ENCODE data around the gene SDHB. TPM values are rescaled to one million over a fixed set of nuclear protein-coding genes. Genes with fewer than 3 reads are reported as not detected.
"Not testable (repeated sequence)": the region's sequence is repeated elsewhere in the genome, so short reads cannot be mapped to it uniquely, and the experiment has no call there.

SDHB gene
- total RNA-seq, 2 experiments from 2014 or later: 72.4 to 74.7 TPM

DNA sequence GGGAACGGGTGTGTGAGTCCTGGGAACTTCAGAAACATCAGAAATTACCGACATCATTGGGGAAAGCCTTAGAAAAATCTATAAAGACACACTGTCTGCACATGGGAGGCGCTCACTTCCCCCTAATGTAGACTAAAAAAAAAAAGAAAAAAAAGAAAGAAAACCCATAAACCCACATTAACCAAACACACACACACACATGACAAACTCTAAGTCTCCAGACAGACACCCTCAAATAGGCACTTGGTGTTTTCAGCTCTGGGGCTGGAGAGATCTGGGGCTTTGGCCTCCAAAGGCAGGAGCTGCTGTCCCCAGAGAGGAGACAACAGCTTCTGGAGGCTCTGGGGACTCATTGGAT is 13.2 kb upstream of the SDHB start:
- Mint-ChIP-seq H3K27me3 (no peaks in the 10 kb centered on the region), H3K36me3 (no peaks in the 10 kb centered on the region), H3K9me3 (peaks cover 1% of the 10 kb centered on the region), H3K4me3 (no peak overlapping the region), H3K27ac (no peak overlapping the region), H3K4me1 (peaks cover 10% of the 10 kb centered on the region)
- DNase-seq (no peak), ATAC-seq (ENCODE audit: low read depth) (no peak)
- POLR2A ChIA-PET: no interaction called here

DNA sequence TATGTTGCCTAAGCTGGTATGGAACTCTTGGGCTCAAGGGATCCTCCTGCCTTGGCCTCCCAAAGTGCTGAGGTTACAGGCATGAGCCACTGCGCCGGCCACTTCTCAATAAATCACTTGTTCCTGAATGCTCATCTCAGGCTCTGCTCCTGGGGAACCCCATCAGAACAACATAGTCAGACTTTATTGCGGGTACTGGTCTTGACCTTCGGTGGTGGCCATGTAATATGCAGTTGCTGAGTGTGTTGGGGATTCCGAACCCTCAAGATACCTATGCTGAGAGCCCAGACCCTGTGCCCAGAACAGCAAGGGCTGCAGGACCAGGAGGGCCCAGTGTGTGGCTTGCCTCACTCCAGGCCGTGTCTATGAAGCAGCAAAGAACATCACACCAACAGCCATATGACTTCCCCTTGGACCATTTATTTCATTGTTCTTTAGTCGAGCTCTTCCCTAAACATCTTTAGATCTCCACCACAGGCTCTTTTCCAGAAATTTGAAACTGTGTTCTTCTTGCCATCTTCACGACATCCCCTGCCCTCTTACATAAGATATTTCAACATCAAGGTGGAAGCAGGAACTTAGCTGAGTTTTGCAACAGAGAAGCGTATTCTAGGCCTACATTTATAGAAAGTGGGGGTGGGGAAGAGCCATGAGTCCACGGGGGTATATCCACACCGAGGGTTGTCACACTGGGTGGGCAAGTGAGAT is 12.7 kb upstream of the SDHB start:
- ATAC-seq (ENCODE audit: low read depth) (no peak), DNase-seq (no peak)
- POLR2A ChIA-PET: interaction anchor here (0.6 kb wide), 1 partner anchor 15 kb away, joined by 3 read pairs; no protein-coding TSS in a partner anchor
- Mint-ChIP-seq H3K27me3 (no peaks in the 10 kb centered on the region), H3K36me3 (no peaks in the 10 kb centered on the region), H3K4me1 (peaks cover 10% of the 10 kb centered on the region), H3K27ac (no peak overlapping the region), H3K4me3 (no peak overlapping the region), H3K9me3 (peaks cover 1% of the 10 kb centered on the region)

- Mint-ChIP-seq H3K36me3 (no peaks in the 10 kb centered on the region), H3K4me3 (no peak overlapping the region), H3K27me3 (no peaks in the 10 kb centered on the region), H3K9me3 (peaks cover 1% of the 10 kb centered on the region), H3K4me1 (peaks cover 10% of the 10 kb centered on the region), H3K27ac (no peak overlapping the region)
- DNase-seq: no peak
- POLR2A ChIA-PET: interaction anchor here (0.6 kb wide), 1 partner anchor 14 kb away, joined by 3 read pairs; no protein-coding TSS in a partner anchor
- ATAC-seq (ENCODE audit: low read depth): no peak
Observed at GRCh38 chr1:17065666-17066065, 11.8 kb upstream of the SDHB start.

- not testable (repeated sequence) for H3K36me3 Mint-ChIP-seq, H3K27ac Mint-ChIP-seq, H3K4me3 Mint-ChIP-seq, H3K9me3 Mint-ChIP-seq, DNase-seq, H3K4me1 Mint-ChIP-seq, H3K27me3 Mint-ChIP-seq
- POLR2A ChIA-PET: interaction anchor here (0.6 kb wide), 1 partner anchor 8 kb away, joined by 3 read pairs; no protein-coding TSS in a partner anchor
- peak; percentile 38 for ATAC-seq (ENCODE audit: low read depth)
Observed at GRCh38 chr1:17062751-17063150, 8.9 kb upstream of the SDHB start.

DNA sequence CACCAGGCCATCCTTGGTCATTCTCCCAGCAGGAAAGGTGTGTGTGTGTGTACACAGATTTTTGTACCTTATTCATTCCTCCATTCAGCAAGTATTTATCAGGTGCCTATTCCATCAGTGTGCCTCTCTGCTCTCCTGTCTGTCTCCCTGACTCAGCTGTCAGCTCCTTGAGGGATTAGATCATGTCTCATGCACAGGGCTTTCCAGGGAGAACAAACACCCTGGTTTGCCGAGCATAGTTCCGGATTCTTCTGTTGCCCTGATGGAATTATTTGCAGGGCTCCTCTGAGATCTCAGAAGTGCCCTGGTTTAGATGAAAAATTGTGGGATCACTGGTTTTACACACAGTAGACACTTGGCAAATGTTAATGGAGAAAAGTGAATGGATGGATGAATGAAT is 8.1 kb upstream of the SDHB start:
- ATAC-seq (ENCODE audit: low read depth): no peak
- Mint-ChIP-seq H3K27ac (no peak overlapping the region), H3K4me1 (peaks cover 9% of the 10 kb centered on the region), H3K36me3 (no peaks in the 10 kb centered on the region), H3K27me3 (peaks cover 9% of the 10 kb centered on the region), H3K4me3 (no peak overlapping the region), H3K9me3 (peaks cover 1% of the 10 kb centered on the region)
- POLR2A ChIA-PET: no interaction called here
- no peak for DNase-seq

DNA sequence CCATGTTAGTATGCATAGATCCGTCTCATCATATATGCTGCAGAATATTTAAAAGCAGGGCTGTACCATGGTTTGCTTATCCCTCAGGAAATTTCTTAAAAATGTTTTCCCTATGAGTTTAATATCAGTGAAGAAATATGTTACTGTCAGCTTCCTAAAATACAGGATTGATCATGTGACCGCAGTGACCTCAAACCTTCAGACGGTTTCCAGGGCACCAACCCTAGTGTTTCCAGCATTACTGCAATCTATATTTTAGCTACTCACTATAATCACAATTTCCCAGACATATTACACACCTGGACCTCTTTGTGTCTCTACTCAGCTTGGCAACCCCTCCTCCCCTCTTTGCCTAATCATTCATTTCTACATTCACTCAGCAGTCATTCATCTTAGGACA is 7.7 kb upstream of the SDHB start:
- no peak for DNase-seq
- POLR2A ChIA-PET: no interaction called here
- Mint-ChIP-seq H3K4me3 (no peak overlapping the region), H3K4me1 (peaks cover 6% of the 10 kb centered on the region), H3K36me3 (no peaks in the 10 kb centered on the region), H3K9me3 (peaks cover 1% of the 10 kb centered on the region), H3K27ac (no peak overlapping the region), H3K27me3 (peaks cover 9% of the 10 kb centered on the region)
- no peak for ATAC-seq (ENCODE audit: low read depth)

- Mint-ChIP-seq H3K27me3 (peaks cover 9% of the 10 kb centered on the region), H3K27ac (no peak overlapping the region), H3K9me3 (peaks cover 1% of the 10 kb centered on the region), H3K36me3 (no peaks in the 10 kb centered on the region), H3K4me3 (no peak overlapping the region), H3K4me1 (peaks cover 6% of the 10 kb centered on the region)
- POLR2A ChIA-PET: no interaction called here
- no peak for ATAC-seq (ENCODE audit: low read depth)
- no peak for DNase-seq
Observed at GRCh38 chr1:17060306-17060749, 6.5 kb upstream of the SDHB start.

DNA sequence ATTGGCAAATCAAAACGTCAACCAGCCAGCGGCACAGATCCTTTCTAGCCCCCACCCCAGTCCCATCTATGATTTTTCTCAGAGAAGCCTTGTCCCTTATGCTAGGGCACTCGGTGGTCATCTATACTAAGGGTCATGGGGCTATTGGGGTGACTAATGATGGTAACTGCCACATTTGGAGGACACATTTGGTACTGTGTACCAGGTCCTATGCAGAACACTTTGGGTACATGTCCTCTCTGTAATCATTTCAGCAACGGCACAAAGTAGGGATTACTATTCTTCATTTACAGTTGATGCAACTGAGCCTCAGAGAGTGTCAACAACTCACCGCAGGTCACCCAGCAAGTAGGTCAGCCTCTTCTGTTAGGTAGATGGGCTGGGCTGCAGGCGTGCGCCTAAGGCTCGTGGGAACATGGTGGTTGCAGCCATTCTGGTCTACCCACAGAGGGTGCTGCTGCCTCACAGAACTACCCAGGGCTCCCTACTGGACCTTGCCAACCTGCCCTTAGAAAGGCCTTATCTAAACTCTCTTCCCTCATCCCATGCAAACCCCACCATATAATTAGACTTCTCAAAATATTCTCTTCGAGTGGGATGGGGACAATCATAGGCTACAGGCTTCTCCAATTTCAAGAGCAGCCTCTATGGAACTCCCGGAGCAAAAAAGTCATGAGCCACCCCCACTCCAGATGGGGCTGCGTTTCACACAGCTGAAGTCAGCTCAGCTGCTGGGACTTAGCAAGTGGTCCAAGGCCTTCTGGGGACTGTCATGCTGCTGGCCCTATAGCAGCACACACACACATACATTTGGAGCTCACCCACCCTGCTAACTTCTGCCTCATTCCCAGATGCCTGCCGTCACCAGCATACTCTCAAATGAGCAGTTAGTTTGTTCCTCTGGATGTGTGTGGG is 5.8 kb upstream of the SDHB start:
- H3K4me3 Mint-ChIP-seq: no peak overlapping the region
- ATAC-seq (ENCODE audit: low read depth) (peak; percentile 82), DNase-seq (peak; percentile 52)
- H3K36me3 Mint-ChIP-seq: no peaks in the 10 kb centered on the region
- POLR2A ChIA-PET: no interaction called here
- H3K27me3 Mint-ChIP-seq: peaks cover 9% of the 10 kb centered on the region
- peaks cover 6% of the 10 kb centered on the region for H3K4me1 Mint-ChIP-seq
- peaks cover 1% of the 10 kb centered on the region for H3K9me3 Mint-ChIP-seq
- no peak overlapping the region for H3K27ac Mint-ChIP-seq

GRCh38 chr1:17056551-17056950 is 2.7 kb upstream of the SDHB start:
- ATAC-seq (ENCODE audit: low read depth) (no peak), DNase-seq (no peak)
- Mint-ChIP-seq H3K27me3 (peaks cover 9% of the 10 kb centered on the region), H3K9me3 (no peaks in the 10 kb centered on the region), H3K36me3 (no peaks in the 10 kb centered on the region), H3K4me3 (no peak overlapping the region), H3K27ac (no peak overlapping the region), H3K4me1 (peaks cover 11% of the 10 kb centered on the region)
- POLR2A ChIA-PET: interaction anchor here (0.7 kb wide), 1 partner anchor 153 kb away, joined by 3 read pairs; no protein-coding TSS in a partner anchor

GRCh38 chr1:17055801-17056200 is 2.0 kb upstream of the SDHB start:
- Mint-ChIP-seq H3K4me1 (peaks cover 16% of the 10 kb centered on the region), H3K9me3 (no peaks in the 10 kb centered on the region), H3K36me3 (no peaks in the 10 kb centered on the region), H3K4me3 (no peak overlapping the region), H3K27me3 (peaks cover 9% of the 10 kb centered on the region), H3K27ac (no peak overlapping the region)
- ATAC-seq (ENCODE audit: low read depth) (no peak), DNase-seq (no peak)
- POLR2A ChIA-PET: no interaction called here

- peak overlapping the region; percentile 96 for H3K27ac Mint-ChIP-seq
- DNase-seq (no peak), ATAC-seq (ENCODE audit: low read depth) (no peak)
- H3K9me3 Mint-ChIP-seq: no peaks in the 10 kb centered on the region
- POLR2A ChIA-PET: interaction anchor here (0.6 kb wide), 1 partner anchor 850 kb away, joined by 3 read pairs; no protein-coding TSS in a partner anchor
- peaks cover 16% of the 10 kb centered on the region for H3K4me1 Mint-ChIP-seq
- H3K27me3 Mint-ChIP-seq: peaks cover 3% of the 10 kb centered on the region
- peak overlapping the region; percentile 97 for H3K4me3 Mint-ChIP-seq
- no peaks in the 10 kb centered on the region for H3K36me3 Mint-ChIP-seq
Observed at GRCh38 chr1:17053086-17053684, 647 bp downstream of the SDHB start.

DNA sequence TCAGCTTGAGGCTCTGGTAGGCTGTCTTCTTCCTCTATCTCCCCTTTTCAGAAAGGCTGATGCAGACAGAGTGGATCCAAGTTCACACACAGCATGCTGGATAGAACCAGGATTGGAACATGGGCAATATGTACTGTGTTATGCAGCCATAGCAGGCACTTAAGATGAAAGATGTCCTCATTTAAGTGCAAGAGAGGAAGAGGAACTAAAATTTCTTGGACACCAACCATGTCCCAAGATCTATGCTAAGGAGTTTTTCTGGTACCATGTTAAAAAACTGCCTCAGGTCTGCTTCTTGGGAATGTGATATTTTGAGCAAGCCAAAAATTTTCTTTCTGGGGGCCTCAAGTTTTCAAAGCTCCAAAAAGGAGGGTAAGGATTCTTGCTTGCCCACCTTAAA is 1.2 kb downstream of the SDHB start:
- no peak for ATAC-seq (ENCODE audit: low read depth)
- POLR2A ChIA-PET: no interaction called here
- Mint-ChIP-seq H3K9me3 (no peaks in the 10 kb centered on the region), H3K27me3 (no peaks in the 10 kb centered on the region), H3K36me3 (no peaks in the 10 kb centered on the region), H3K4me1 (peaks cover 19% of the 10 kb centered on the region), H3K27ac (no peak overlapping the region), H3K4me3 (peak overlapping the region; percentile 97)
- DNase-seq: no peak

DNA sequence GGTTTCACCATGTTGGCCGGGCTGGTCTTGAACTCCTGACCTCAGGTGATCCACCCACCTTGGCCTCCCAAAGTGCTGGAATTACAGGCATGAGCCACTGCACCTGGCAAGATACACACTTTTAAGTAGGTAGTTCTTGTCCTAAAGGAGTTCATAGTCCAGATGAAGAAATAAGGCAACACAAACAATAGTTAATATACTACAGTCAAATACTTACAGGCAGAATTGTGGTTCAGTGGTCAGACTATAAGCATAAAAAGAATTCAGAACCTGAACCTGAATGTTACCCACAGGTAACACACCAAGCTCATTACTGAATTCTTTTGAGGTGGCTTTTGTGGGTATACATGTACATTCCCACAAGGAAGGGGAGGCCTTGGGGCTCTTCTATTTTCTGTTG is 1.8 kb downstream of the SDHB start:
- no peaks in the 10 kb centered on the region for H3K9me3 Mint-ChIP-seq
- no peak overlapping the region for H3K27ac Mint-ChIP-seq
- peak overlapping the region; percentile 97 for H3K4me3 Mint-ChIP-seq
- H3K4me1 Mint-ChIP-seq: peaks cover 19% of the 10 kb centered on the region
- POLR2A ChIA-PET: no interaction called here
- no peaks in the 10 kb centered on the region for H3K36me3 Mint-ChIP-seq
- no peaks in the 10 kb centered on the region for H3K27me3 Mint-ChIP-seq
- no peak for DNase-seq
- no peak for ATAC-seq (ENCODE audit: low read depth)

All from activated naive CD8-positive, alpha-beta T cell treated with anti-CD3 and anti-CD28 coated beads, Interleukin-2, amount 10 ng/mL, durations not matched to agents 7 days and 5 days (primary cell).